Fibroblast of skin of right biceps (primary cell): ENCODE measurements around the gene IDH3B.
"Not testable (repeated sequence)": the region's sequence is repeated elsewhere in the genome, so short reads cannot be mapped to it uniquely, and the experiment has no call there.

Experiments
- DNase-seq: peaks from one replicate; pipeline ENCODE4 v3.0.0-alpha.2; 2013

The IDH3B gene

DNA sequence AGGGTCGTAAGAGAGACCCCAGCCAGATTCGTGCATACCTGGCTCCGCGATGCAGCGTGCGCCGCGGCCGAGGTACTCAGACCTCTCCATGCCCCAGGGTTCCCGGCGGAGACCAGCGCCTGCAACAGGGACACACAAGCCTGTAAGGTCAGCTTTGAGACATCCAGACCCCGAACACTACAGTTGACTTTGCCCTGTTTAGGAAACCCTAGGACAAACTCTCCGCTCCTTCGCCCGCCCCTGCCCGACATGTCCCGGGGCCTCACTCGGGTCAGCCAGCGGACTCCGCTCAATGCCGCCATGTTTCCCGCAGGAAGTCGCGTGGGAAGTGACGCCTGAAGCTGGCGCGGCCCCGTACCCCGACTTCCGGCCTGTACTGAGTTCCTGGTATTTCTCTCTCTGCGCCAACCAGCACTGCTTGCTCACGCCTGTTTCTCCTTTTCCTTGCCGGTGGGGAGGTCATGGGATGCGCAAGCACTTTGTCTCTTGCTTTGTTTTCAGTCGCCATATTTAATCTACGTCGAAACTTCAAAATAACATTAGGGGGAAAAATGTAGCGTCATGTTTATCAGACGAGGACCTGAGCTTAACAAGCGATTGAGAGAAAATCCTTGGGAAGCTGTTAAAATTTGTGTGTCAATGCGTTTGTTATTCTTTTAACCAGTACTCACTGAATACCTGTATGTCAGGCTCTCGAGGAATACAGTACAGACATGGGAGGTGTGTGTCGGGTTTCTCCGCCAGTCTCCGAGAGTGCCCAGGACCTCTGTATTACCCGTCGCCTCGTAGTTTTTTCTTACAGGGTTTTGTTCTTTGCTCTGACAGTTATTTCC, at the start of gene IDH3B:
Gene IDH3B, minus strand, starts transcription at position 330 of the 833 bp plus-strand sequence. Its CDS starts 28 bp downstream, at position 302.
- peak; percentile 93 for DNase-seq

DNA sequence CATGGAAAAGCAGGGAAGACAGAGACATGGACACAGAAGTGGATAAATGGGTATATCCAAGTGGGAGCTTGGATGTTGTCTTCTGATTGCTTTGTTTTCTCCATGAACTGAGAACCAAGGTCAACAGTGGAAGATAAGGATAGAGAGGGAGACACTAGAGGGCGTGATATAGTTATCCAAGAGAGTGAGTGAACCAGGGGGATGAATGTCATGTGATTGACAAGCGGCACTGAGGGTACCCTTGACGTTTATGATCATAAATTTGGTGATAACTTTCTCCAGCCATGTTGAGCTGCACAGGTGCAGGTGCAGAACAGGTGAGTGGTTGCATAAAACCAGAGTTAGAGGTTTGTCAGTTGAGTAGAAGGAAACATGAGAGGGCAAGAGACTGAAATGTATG, 49.3 kb upstream of the IDH3B start:
- DNase-seq, result no peak

DNA sequence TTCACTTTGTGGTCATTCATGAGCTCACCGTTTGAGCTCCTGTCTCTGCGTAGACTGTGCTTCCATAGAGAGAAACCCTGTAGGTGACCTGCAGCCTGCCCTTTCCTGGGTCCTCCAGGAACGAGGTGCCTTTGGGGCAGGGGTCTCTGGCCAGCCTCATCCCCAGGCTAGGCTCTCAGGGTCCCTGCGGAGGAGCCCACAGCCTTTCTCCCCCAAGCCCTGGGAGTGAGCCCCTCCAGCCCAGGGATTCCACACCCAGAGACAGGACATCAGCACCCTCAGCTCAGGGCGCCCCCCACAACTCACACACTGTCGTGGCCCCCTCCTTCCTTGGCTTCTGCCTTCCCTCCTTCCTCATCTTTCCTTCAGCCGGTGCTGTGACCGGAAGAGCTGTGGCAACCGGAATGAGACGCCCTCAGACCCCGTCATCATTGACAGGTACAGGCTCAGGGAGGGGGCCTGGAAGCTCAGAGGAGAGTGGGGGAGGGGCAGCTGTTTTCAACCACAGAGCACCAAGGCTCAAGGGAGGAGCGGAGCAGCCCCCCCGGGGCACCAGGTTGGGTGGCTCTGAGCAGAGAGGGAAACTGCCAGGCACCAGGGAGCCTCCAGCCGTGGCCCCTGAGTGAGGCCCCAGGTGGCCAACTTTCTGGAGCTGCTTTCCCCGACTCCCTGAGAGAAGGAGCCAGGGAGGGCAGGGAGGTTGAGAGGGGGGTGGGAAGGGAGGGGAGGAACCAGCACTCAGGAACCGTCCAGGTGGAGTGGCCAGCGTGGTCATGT, 45.4 kb upstream of the IDH3B start:
- DNase-seq, result no peak

DNA sequence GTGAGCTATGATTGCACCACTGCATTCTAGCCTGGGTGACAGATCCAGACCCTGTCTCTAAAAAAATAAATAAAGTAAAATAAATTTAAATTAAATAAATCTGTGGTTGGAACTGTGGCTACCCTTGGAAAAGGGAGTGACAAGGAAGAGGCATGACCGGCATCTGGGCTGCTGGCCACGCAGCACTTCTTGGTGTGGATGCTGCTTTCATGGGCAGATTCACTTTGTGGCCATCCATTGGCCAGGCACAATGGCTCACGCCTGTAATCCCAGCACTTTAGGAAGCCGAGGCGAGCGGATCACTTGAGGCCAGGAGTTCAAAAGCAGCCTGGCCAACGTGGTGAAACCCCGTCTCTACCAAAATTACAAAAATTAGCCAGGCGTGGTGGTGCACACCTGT, 44.6 kb upstream of the IDH3B start:
- no peak for DNase-seq

DNA sequence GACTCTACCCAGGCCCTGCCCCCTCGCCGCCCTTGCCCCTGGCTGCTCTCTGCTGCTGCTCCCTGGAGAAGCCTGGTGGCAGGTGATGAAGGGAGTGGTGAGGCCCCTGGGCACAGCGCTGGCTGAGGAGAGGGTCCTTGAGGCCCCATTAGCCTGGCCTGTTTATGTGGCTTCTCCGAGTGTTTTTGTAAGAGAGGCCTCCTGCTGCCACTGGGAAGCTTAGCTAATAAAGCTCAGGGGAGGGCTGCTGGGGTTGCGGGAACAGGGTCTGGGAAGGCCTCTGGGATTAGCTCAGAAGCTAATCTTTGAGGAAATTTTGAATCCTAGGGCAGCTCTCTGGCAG, 44.0 kb upstream of the IDH3B start:
- no peak for DNase-seq

DNA sequence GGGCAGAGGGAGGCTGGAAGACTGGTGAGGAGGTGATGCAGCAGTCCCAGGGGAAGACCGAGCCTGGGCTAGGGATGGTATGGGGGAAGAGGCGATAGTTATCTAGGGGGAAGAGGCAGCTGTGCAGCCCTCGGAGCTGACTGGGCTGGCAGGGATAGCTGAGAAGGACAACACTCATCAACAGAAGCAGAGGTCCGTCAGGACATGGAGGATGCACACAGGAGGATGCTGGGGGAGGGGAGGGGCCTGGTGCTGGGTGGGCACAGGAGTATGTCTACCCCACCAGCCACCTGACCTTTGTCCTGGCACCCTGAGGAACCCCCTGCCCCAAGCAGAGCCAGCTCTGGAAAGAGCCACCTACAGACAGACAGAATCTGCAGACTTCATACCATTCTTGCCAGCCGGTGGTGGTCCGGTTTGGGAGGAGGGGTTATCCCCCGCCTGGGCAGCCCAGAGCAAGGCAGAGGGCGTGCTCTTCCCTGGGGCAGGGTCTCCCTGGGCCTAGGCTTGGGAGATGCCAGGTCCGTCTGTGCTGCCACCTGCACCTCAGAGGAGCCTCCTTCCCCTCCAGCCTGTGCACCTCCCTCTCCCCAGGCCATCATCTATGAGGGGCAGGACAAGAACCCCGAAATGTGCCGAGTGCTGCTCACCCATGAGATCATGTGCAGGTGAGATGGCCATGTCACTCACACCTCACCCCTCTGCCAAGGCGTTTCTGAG, 43.5 kb upstream of the IDH3B start:
- no peak for DNase-seq

DNA sequence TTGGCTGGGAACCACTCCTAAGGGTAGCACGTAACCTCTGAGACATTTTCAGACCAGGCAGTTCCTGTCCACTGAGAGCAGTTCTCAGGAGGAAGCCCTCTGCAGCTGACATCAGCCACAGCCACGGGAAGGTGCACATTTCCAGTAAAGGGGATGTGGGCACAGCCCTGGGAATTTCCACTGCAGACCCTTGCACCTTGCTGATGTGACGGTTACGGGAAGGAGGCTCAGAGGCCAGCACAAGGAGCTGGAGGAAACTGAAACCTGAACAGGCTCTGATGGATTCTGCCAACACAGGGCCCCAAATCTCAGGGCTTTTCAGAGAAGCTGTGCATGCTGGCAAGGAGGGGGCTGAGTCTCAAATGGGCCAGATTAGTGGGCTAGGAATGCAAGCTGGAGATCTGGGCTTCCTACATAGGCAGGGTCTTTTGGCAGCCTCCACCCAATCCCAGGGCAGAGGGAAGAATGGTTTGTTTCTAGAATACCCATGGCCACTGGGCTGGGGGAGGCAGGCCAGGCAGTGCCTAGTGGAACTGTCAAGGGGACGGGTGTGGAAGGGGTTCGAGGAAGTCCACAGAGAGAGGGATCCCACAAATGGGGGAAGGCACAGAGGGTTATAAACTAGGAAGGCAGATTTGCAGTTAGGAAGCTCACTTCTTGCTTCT, 42.8 kb upstream of the IDH3B start:
- no peak for DNase-seq

DNA sequence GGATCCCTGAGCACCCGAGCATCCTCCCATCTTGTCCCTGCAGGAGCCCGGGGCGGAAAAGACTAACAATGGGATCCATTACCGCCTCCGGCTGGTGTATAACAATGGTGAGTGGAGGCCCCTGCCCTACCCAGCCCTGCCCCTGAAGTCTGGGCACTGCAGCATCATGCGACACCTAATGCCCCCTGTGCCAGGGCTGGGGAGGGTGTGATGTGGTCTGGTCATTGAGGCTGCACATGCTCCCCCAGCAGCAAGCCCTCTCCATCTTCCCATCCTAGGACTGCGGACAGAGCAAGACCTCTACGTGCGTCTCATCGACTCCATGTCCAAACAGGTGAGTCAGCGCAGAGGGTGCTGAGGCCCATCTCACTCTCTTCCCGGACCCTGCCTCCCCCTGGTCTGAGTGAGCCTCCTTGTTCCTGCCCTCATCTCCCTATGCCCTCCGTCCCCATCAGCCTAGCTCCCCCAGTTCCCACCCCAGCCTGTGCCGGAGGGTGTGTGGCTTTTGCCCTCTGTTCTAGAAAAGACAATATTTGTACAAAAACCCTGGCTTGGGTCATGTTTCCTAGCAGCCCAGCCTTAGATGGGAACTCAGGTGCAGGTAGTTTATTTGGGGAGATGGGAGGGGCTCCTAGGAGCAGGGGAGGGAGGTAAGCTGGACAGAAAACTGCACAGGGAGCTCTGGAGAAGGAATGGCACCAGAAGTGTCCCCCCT, 42.1 kb upstream of the IDH3B start:
- no peak for DNase-seq

DNA sequence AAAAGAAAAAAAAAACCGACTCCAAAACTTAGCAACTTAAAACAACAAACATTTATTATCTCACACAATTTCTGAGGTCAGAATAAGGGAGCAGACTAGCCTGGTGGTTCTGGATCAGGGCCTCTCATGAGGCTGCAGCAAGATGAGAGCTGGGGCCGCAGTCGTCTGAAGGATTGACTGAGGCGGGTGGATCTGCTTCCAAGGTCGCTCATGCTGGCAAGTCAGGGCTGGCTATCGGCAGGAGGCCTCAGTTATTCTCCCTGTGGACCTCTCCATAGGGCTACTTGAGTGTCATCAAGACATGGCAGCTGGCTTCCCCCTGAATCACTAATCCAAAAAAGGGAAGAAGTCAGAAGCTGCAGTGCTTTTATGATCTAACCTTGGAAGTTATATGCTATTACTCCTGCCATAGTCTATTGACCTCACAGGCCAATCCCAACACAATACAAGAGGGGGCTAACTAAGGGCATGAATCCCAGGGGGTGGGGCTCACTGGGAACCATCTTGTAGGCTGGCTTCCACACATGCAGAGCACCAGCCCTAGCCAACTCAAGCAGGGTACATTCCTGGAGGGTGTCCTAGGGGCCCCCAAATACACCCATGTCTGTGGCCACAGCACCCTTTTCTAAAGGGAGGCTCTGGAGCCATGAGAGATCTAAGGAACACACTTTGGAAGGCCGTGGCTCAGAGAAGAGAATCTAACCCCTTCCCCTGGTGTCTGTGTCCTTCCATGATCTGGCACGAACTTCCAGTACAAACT, 39.9 kb upstream of the IDH3B start:
- DNase-seq, result no peak

DNA sequence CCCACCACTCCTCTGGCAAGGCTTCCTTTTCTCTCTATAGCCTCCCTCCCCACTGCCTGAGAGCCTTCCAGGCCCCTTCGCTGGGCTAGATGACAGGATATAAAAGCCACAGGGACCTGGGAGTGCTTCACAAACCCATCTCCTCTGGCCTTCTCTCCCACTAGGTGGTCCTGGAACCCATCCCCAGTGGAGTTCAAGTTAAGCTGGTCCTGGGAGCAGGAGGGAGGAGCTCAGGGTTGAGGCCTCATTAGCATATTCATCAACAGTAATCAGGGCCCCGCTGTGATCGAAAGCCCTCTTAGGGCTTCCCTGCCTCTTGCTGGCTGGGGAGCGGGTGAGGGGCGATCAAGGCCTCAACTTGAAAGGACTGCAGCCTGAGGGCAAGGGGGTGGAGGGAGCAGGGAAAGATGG, 37.7 kb upstream of the IDH3B start:
- DNase-seq, result no peak

DNA sequence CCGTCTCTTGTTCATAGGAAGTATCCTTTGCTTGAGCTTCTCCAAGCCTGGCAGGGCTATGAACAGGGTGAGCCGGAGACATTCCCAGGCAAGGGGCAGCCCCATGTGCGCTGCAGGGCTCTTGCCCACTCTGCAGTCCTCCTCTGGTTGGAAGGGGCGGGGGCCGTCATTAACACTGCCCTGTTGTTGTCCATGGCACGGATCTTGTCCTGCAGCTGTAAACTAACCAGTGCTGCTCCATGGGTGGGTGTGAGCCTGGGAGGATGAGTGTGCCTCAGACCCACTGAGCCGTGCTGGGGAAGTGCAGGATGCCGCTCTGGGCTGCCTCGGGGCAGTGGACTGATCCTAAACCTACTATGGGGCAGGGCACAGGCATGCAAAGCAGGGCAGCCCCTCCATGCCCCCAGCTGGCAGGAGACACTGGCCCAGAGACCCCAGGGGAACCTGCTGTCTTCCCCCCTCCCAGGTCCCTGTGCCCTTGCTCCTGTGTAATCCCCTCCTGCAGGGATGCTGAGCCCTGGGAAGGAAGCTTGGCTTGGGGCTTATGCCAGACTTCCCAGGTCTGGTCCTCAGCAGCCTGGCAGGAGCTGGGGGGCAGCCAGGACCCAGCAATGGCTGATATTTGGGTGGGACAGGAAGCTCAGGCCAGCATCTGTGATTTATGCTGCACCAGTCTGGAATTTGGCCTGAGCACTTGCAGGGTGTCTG, 37.1 kb upstream of the IDH3B start:
- DNase-seq, result no peak

DNA sequence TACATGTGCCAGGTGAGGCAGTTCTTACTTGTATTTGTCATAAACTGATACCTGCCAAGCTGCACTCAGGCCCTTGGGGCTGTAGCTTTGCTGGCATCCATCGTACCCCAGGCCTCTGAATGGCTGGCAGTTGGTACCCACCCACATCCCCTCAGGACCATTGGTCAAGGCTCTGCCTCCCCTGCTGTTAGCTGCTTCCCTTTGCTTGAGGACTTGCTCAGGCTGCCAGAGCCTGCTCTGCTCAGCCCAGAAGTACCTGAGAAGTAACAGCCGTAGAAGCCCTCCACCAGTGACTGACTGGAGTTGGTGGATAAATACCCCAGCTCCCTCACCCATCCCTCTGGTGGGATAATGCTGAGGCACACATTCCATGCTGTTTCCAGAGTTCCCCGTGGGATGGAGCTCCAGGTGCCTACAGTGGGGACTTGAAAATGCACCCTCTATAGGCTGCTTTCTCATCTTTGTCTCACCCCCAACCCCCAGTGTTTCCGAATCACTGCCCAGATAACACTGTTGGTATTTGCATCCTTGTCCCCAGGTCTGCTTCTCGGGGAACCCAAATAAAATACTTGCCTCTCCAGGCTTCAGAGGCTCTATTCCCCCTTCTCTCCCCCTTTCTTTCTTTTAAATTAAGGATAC, 35.9 kb upstream of the IDH3B start:
- no peak for DNase-seq

DNA sequence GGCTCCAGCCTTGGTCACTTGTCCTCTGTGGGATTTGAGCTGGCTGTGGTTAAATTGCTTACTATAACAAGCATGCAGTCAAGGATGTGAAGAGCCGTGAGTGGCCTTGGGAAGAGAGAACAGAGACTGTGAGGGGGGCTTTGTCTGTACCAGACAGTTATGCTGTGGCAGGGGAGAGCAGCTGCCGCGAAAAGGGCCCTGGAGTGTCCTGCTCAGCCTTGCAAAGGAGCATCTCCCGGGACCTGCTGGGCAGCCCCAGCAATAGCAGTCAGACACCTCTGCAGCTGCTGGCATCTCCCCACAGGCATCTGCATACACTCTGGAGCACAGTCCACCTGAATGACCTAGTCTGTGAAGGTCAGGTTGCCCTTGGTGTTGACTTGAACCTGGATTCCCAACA, 34.9 kb upstream of the IDH3B start:
- no peak for DNase-seq

DNA sequence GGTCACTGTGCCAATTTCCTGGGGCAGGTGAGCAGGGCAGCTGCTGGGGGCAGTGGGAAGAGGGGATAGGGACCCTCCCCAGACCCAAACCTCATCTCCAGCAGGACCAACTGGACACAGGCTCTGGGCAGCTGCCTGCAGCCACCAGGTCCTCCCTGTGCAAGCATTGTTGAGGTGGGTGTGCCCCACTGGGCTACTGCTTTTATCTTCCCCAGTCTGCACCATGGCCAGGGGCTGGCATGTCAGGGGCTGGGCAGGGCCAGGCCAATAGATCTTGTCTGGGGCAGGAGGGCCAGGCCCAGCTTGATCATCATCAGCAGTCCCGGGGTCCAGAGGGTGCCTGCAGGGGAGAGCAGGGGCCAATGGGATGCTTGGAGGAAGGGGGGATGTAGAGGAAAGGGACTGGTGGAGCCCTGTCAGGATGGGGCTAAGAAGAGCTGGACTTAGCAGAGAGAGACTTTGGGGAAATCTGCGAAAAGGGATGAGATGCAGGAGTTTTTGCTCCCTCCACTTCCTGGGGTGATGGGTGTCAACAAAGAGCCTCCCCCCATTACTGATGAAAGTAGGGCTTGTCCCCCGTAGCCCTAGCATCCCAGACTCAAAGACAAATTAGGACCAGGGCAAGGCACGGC, 34.3 kb upstream of the IDH3B start:
- DNase-seq, result no peak

DNA sequence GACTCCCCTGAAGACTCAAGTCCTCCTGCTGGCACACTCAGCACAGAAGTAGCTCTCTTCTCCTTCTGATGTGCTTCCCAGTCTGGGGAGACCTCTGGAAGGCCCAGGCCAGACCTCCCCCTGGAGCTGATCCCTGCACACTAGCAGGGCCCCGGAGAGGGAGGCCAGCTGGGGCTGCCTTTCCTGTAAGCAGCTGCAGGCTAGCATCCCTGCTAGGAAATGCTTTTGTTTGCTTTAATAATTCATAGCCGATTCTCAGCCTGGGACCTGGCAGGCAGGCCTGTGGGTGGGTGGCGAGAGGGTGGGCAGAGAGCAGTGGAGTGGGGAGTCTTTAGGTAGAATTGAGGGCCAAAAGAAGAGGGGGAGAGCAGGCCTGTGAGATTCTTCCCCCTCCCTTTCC, 33.8 kb upstream of the IDH3B start:
- no peak for DNase-seq

DNA sequence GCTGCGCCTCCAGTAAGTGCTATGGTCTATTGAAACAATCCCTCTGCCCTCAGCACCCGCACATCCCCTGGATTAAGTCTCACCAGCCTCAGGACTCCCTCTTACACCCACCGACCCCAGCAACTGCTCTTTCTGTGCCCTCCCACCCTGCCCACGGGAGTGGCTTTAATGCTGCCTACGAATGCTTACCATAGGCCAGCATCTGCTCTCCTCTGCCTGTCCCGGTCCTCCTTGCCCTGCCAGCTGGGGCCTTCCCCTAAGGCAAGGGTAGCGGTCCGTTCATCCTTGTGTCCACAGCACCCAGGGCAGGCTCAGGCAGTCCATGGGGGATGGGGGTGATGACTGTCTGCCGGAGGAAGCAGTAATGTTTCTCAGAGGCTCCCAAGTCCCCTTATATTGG, 32.6 kb upstream of the IDH3B start:
- DNase-seq, result no peak

DNA sequence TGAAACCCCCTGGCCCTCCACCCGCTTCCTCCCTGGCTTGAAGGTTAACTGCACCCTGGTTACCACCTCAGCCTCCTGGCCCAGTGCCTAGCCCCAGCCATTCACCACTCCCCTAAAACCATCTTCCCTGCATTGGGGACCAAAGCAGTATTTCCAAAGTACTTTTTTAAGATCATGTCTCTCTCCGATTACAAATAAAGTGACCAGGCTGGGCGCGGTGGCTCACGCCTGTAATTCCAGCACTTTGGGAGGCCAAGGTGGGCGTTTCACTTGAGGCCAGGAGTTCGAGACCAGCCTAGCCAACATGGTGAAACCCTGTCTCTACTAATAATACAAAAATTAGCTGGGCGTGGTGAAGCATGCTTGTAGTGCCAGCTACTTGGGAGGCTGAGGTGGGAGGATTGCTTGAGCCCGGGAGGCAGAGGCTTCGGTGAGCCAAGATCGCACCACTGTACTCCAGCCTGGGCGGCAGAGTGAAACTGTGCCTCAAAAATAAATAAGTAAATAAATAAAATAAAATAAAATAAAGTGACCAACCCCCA, 32.0 kb upstream of the IDH3B start:
- DNase-seq, result not testable (repeated sequence)

DNA sequence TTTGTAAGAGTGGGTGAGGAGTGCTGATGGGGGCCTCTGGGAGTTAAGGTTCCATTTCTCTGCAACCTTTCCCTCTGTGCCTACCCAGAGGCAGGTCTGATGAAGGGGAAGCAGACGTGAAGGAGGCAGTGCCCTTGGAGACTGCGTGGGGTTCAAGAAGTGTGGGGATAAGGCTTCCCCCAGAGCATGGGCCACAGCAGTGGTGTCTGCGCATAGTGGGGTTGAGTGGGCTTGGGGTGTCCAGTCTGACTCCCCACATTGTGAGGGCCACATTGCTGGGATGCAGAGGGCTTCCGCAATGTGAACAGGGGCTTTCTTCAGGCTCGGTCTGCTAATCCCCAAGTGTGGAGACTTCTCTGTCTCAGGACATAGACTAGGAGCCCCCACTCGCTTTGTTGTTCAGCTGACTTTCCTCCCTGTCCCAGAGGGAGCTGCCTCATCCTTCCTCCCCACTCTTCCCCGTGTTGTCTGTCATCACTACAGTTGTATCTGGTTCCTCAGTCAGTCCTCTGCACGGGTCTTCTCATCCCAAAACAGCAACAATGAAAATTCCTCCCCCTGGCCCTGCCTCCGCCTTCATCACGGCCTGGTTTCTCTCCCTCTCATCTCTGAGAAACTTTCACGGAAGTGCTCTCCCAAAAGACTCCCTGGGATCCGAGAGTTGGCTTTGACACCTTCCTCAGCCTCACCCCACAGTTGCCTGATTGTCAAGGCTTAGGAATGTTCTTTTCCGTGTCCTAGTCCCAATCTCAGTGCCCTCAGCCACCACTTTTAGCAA, 31.4 kb upstream of the IDH3B start:
- DNase-seq, result no peak

DNA sequence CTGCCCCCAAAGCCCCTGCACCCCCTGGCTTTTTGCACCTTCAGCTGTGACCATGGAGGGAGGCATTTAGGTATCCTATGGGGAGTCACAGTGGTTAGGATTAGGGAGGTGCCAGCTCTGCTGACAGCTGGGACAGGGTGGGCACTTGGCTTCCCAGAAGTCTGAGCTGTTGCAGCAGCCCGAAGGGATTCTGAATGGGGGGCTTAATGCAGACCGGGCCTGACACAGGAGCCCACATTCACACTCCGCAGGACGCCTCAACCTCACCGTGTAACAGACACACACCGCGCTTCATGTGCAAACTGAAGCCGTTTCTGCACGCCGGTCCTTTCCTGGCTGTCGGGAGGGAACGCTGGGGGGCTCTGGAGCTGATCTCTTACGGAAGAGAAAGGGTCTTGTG, 30.5 kb upstream of the IDH3B start:
- no peak for DNase-seq
